ENCODE measurements around the gene TBC1D10A.

TBC1D10A gene

GRCh38 chr22:30247561-30247960 lies 79.2 kb downstream of the TBC1D10A start:
- Histone ChIP-seq H3K4me2 (no peak overlapping the region), H3K4me1 (ENCODE audit: low read depth, poor library complexity, severe bottlenecking) (no peaks in the 10 kb centered on the region), H3K79me2 (ENCODE audit: insufficient read depth, low read depth) (no peaks in the 10 kb centered on the region), H3K27me3 (ENCODE audit: insufficient read depth, low read depth) (peaks cover 40% of the 10 kb centered on the region), H3K9ac (no peak overlapping the region), H4K20me1 (ENCODE audit: insufficient read depth) (no peaks in the 10 kb centered on the region), H2AFZ (ENCODE audit: low read depth) (no peak overlapping the region), H3K4me3 (IDR thresholded peaks at IDR 0.05; ENCODE audit: insufficient read depth, low read depth, low read length) (no peak overlapping the region), H3K36me3 (ENCODE audit: insufficient read depth) (no peaks in the 10 kb centered on the region), H3K27ac (no peak overlapping the region)
- no peak for TF ChIP-seq CTCF (conservative IDR thresholded peaks at IDR 0.05; ENCODE audit: low read depth, low read length)

GRCh38 chr22:30246814-30247376 lies 79.8 kb downstream of the TBC1D10A start:
- no peaks in the 10 kb centered on the region for H3K79me2 ChIP-seq (ENCODE audit: insufficient read depth, low read depth)

GRCh38 chr22:30245985-30246813 lies 80.5 kb downstream of the TBC1D10A start, which contains the start of gene LIF:
Gene LIF, minus strand, starts transcription at chr22:30246759. Its CDS starts 64 bp downstream, at chr22:30246695.
- no peak within 1 kb of the TSS for H3K27ac ChIP-seq
- no peak within 1 kb of the TSS for H3K4me2 ChIP-seq
- no peak within 1 kb of the TSS for H3K9ac ChIP-seq
- no peak within 1 kb of the TSS for H2AFZ ChIP-seq (ENCODE audit: low read depth)
- H3K4me1 ChIP-seq (ENCODE audit: low read depth, poor library complexity, severe bottlenecking): no peaks in the 10 kb centered on the region
- no peaks in the 10 kb centered on the region for H3K79me2 ChIP-seq (ENCODE audit: insufficient read depth, low read depth)
- no peaks in the 10 kb centered on the region for H3K36me3 ChIP-seq (ENCODE audit: insufficient read depth)
- no peak within 1 kb of the TSS for H3K4me3 ChIP-seq (IDR thresholded peaks at IDR 0.05; ENCODE audit: insufficient read depth, low read depth, low read length)
- H3K27me3 ChIP-seq (ENCODE audit: insufficient read depth, low read depth): peaks cover 43% of the 10 kb centered on the region
- H4K20me1 ChIP-seq (ENCODE audit: insufficient read depth): no peaks in the 10 kb centered on the region
- no peak for TF ChIP-seq CTCF (conservative IDR thresholded peaks at IDR 0.05; ENCODE audit: low read depth, low read length)

More at GRCh38 chr22:30246814-30247376, 79.8 kb downstream of the TBC1D10A start:
- Histone ChIP-seq H4K20me1 (ENCODE audit: insufficient read depth) (no peaks in the 10 kb centered on the region), H2AFZ (ENCODE audit: low read depth) (no peak overlapping the region), H3K27me3 (ENCODE audit: insufficient read depth, low read depth) (peaks cover 43% of the 10 kb centered on the region), H3K4me3 (IDR thresholded peaks at IDR 0.05; ENCODE audit: insufficient read depth, low read depth, low read length) (no peak overlapping the region), H3K4me1 (ENCODE audit: low read depth, poor library complexity, severe bottlenecking) (no peaks in the 10 kb centered on the region), H3K9ac (no peak overlapping the region), H3K4me2 (no peak overlapping the region), H3K27ac (no peak overlapping the region), H3K36me3 (ENCODE audit: insufficient read depth) (no peaks in the 10 kb centered on the region)
- TF ChIP-seq CTCF (conservative IDR thresholded peaks at IDR 0.05; ENCODE audit: low read depth, low read length): no peak

- TF ChIP-seq CTCF (conservative IDR thresholded peaks at IDR 0.05; ENCODE audit: low read depth, low read length): no peak
- Histone ChIP-seq H3K4me3 (IDR thresholded peaks at IDR 0.05; ENCODE audit: insufficient read depth, low read depth, low read length) (no peak overlapping the region), H3K27ac (no peak overlapping the region), H3K36me3 (ENCODE audit: insufficient read depth) (no peaks in the 10 kb centered on the region), H3K4me2 (no peak overlapping the region), H2AFZ (ENCODE audit: low read depth) (no peak overlapping the region), H4K20me1 (ENCODE audit: insufficient read depth) (no peaks in the 10 kb centered on the region), H3K4me1 (ENCODE audit: low read depth, poor library complexity, severe bottlenecking) (no peaks in the 10 kb centered on the region), H3K79me2 (ENCODE audit: insufficient read depth, low read depth) (no peaks in the 10 kb centered on the region), H3K9ac (no peak overlapping the region), H3K27me3 (ENCODE audit: insufficient read depth, low read depth) (peaks cover 48% of the 10 kb centered on the region)
Observed at GRCh38 chr22:30245181-30245984, 81.4 kb downstream of the TBC1D10A start.

Measured in KMS-11 (cell line).